GM18498 (cell line): Measurements from ENCODE around the gene GID8.

Experiments used
- ATAC-seq: cut with Tn5 transposase; IDR thresholded peaks from one replicate; pipeline ENCODE4 v1.9.1; 2021; ENCODE audit warnings: mild to moderate bottlenecking, moderate library complexity; ENCODE audit not compliant: unreplicated experiment

The GID8 gene

GRCh38 chr20:62968378-62969178 is 30.6 kb downstream of the GID8 start:
- ATAC-seq = no peak

- no peak for ATAC-seq
Measured at GRCh38 chr20:62969179-62969760, 31.3 kb downstream of the GID8 start.

- no peak for ATAC-seq
Measured at GRCh38 chr20:62969939-62970306, 32.0 kb downstream of the GID8 start.

- no peak for ATAC-seq
Measured at GRCh38 chr20:62970307-62971210, 32.6 kb downstream of the GID8 start.

- no peak for ATAC-seq
Measured at GRCh38 chr20:62971211-62971949, 33.4 kb downstream of the GID8 start.

- peak; percentile 52 for ATAC-seq
Measured at GRCh38 chr20:62971950-62972844, 34.2 kb downstream of the GID8 start.

- no peak for ATAC-seq
Measured at GRCh38 chr20:62972845-62973745, 35.1 kb downstream of the GID8 start.

GRCh38 chr20:62975251-62975760 is 37.4 kb downstream of the GID8 start:
- ATAC-seq = no peak

GRCh38 chr20:62975812-62976508 is 38.0 kb downstream of the GID8 start:
- ATAC-seq = no peak

- no peak for ATAC-seq
Measured at GRCh38 chr20:62976886-62977285, 38.9 kb downstream of the GID8 start.

- peak; percentile 68 for ATAC-seq
Measured at GRCh38 chr20:62977613-62978560, 39.9 kb downstream of the GID8 start.

- no peak for ATAC-seq
Measured at GRCh38 chr20:62978561-62978943, 40.6 kb downstream of the GID8 start.

- ATAC-seq = no peak
Measured at GRCh38 chr20:62979310-62979709, 41.4 kb downstream of the GID8 start.

GRCh38 chr20:62979876-62980373 is 42.0 kb downstream of the GID8 start:
- no peak for ATAC-seq

GRCh38 chr20:62980380-62980960 is 42.5 kb downstream of the GID8 start:
- ATAC-seq = no peak

- ATAC-seq = no peak
Measured at GRCh38 chr20:62980970-62981369, 43.0 kb downstream of the GID8 start.
